Measurements from ENCODE around the gene CHST10.

CHST10 gene

GRCh38 chr2:100411841-100412292 lies 5.6 kb downstream of the CHST10 start:
- Histone ChIP-seq H3K4me1 (ENCODE audit: control insufficient read depth, insufficient read depth, low read length) (peaks cover 5% of the 10 kb centered on the region), H3K27ac (ENCODE audit: low read depth, low read length) (no peak overlapping the region), H3K9ac (ENCODE audit: low read length) (no peak overlapping the region), H3K36me3 (ENCODE audit: control insufficient read depth, insufficient read depth, low read length) (no peaks in the 10 kb centered on the region), H3K27me3 (ENCODE audit: control insufficient read depth, insufficient read depth, low read length) (peaks cover 2% of the 10 kb centered on the region), H3K4me3 (ENCODE audit: low read length) (no peak overlapping the region)

- H3K4me1 ChIP-seq (ENCODE audit: control insufficient read depth, insufficient read depth, low read length) = no peaks in the 10 kb centered on the region
- no peaks in the 10 kb centered on the region for H3K27me3 ChIP-seq (ENCODE audit: control insufficient read depth, insufficient read depth, low read length)
- no peak overlapping the region for H3K9ac ChIP-seq (ENCODE audit: low read length)
- peaks cover 5% of the 10 kb centered on the region for H3K36me3 ChIP-seq (ENCODE audit: control insufficient read depth, insufficient read depth, low read length)
- no peak overlapping the region for H3K4me3 ChIP-seq (ENCODE audit: low read length)
- H3K27ac ChIP-seq (ENCODE audit: low read depth, low read length) = no peak overlapping the region
These were observed 7.4 kb downstream of the CHST10 start for GRCh38 chr2:100409975-100410647.

- Histone ChIP-seq H3K27ac (ENCODE audit: low read depth, low read length) (no peak overlapping the region), H3K27me3 (ENCODE audit: control insufficient read depth, insufficient read depth, low read length) (no peaks in the 10 kb centered on the region), H3K4me1 (ENCODE audit: control insufficient read depth, insufficient read depth, low read length) (no peaks in the 10 kb centered on the region)
These were observed 8.0 kb downstream of the CHST10 start for GRCh38 chr2:100409461-100409860.

GRCh38 chr2:100408941-100409340 lies 8.5 kb downstream of the CHST10 start:
- no peaks in the 10 kb centered on the region for H3K27me3 ChIP-seq (ENCODE audit: control insufficient read depth, insufficient read depth, low read length)
- H3K9ac ChIP-seq (ENCODE audit: low read length) = no peak overlapping the region
- no peaks in the 10 kb centered on the region for H3K4me1 ChIP-seq (ENCODE audit: control insufficient read depth, insufficient read depth, low read length)
- peaks cover 5% of the 10 kb centered on the region for H3K36me3 ChIP-seq (ENCODE audit: control insufficient read depth, insufficient read depth, low read length)
- H3K4me3 ChIP-seq (ENCODE audit: low read length) = no peak overlapping the region
- no peak overlapping the region for H3K27ac ChIP-seq (ENCODE audit: low read depth, low read length)

More at GRCh38 chr2:100409461-100409860, 8.0 kb downstream of the CHST10 start:
- H3K36me3 ChIP-seq (ENCODE audit: control insufficient read depth, insufficient read depth, low read length) = peaks cover 5% of the 10 kb centered on the region
- H3K4me3 ChIP-seq (ENCODE audit: low read length) = no peak overlapping the region
- H3K9ac ChIP-seq (ENCODE audit: low read length) = no peak overlapping the region

- Histone ChIP-seq H3K36me3 (ENCODE audit: control insufficient read depth, insufficient read depth, low read length) (peaks cover 5% of the 10 kb centered on the region), H3K27me3 (ENCODE audit: control insufficient read depth, insufficient read depth, low read length) (no peaks in the 10 kb centered on the region), H3K27ac (ENCODE audit: low read depth, low read length) (no peak overlapping the region), H3K4me1 (ENCODE audit: control insufficient read depth, insufficient read depth, low read length) (no peaks in the 10 kb centered on the region), H3K4me3 (ENCODE audit: low read length) (no peak overlapping the region), H3K9ac (ENCODE audit: low read length) (no peak overlapping the region)
These were observed 9.4 kb downstream of the CHST10 start for GRCh38 chr2:100408104-100408503.

- H3K4me3 ChIP-seq (ENCODE audit: low read length) = no peak overlapping the region
- no peaks in the 10 kb centered on the region for H3K27me3 ChIP-seq (ENCODE audit: control insufficient read depth, insufficient read depth, low read length)
- no peaks in the 10 kb centered on the region for H3K4me1 ChIP-seq (ENCODE audit: control insufficient read depth, insufficient read depth, low read length)
- no peak overlapping the region for H3K27ac ChIP-seq (ENCODE audit: low read depth, low read length)
- peaks cover 5% of the 10 kb centered on the region for H3K36me3 ChIP-seq (ENCODE audit: control insufficient read depth, insufficient read depth, low read length)
- no peak overlapping the region for H3K9ac ChIP-seq (ENCODE audit: low read length)
These were observed 9.9 kb downstream of the CHST10 start for GRCh38 chr2:100407563-100407962.

- Histone ChIP-seq H3K4me3 (ENCODE audit: low read length) (no peak overlapping the region), H3K4me1 (ENCODE audit: control insufficient read depth, insufficient read depth, low read length) (no peaks in the 10 kb centered on the region), H3K27me3 (ENCODE audit: control insufficient read depth, insufficient read depth, low read length) (no peaks in the 10 kb centered on the region), H3K27ac (ENCODE audit: low read depth, low read length) (no peak overlapping the region), H3K36me3 (ENCODE audit: control insufficient read depth, insufficient read depth, low read length) (peaks cover 5% of the 10 kb centered on the region), H3K9ac (ENCODE audit: low read length) (no peak overlapping the region)
These were observed 10.4 kb downstream of the CHST10 start for GRCh38 chr2:100407073-100407472.

- no peak overlapping the region for H3K9ac ChIP-seq (ENCODE audit: low read length)
- H3K4me1 ChIP-seq (ENCODE audit: control insufficient read depth, insufficient read depth, low read length) = no peaks in the 10 kb centered on the region
- no peak overlapping the region for H3K27ac ChIP-seq (ENCODE audit: low read depth, low read length)
- H3K4me3 ChIP-seq (ENCODE audit: low read length) = no peak overlapping the region
- peaks cover 5% of the 10 kb centered on the region for H3K36me3 ChIP-seq (ENCODE audit: control insufficient read depth, insufficient read depth, low read length)
- H3K27me3 ChIP-seq (ENCODE audit: control insufficient read depth, insufficient read depth, low read length) = no peaks in the 10 kb centered on the region
These were observed 11.4 kb downstream of the CHST10 start for GRCh38 chr2:100406120-100406508.

- no peaks in the 10 kb centered on the region for H3K4me1 ChIP-seq (ENCODE audit: control insufficient read depth, insufficient read depth, low read length)
- no peaks in the 10 kb centered on the region for H3K27me3 ChIP-seq (ENCODE audit: control insufficient read depth, insufficient read depth, low read length)
- no peak overlapping the region for H3K4me3 ChIP-seq (ENCODE audit: low read length)
- H3K36me3 ChIP-seq (ENCODE audit: control insufficient read depth, insufficient read depth, low read length) = peaks cover 5% of the 10 kb centered on the region
- H3K9ac ChIP-seq (ENCODE audit: low read length) = no peak overlapping the region
- no peak overlapping the region for H3K27ac ChIP-seq (ENCODE audit: low read depth, low read length)
These were observed 11.9 kb downstream of the CHST10 start for GRCh38 chr2:100405403-100406119.

- Histone ChIP-seq H3K27ac (ENCODE audit: low read depth, low read length) (no peak overlapping the region), H3K4me3 (ENCODE audit: low read length) (no peak overlapping the region), H3K27me3 (ENCODE audit: control insufficient read depth, insufficient read depth, low read length) (no peaks in the 10 kb centered on the region), H3K4me1 (ENCODE audit: control insufficient read depth, insufficient read depth, low read length) (no peaks in the 10 kb centered on the region), H3K36me3 (ENCODE audit: control insufficient read depth, insufficient read depth, low read length) (peaks cover 5% of the 10 kb centered on the region), H3K9ac (ENCODE audit: low read length) (no peak overlapping the region)
These were observed 13.1 kb downstream of the CHST10 start for GRCh38 chr2:100404411-100404810.

- Histone ChIP-seq H3K4me3 (ENCODE audit: low read length) (no peak overlapping the region), H3K9ac (ENCODE audit: low read length) (no peak overlapping the region), H3K27me3 (ENCODE audit: control insufficient read depth, insufficient read depth, low read length) (no peaks in the 10 kb centered on the region), H3K4me1 (ENCODE audit: control insufficient read depth, insufficient read depth, low read length) (no peaks in the 10 kb centered on the region), H3K27ac (ENCODE audit: low read depth, low read length) (no peak overlapping the region), H3K36me3 (ENCODE audit: control insufficient read depth, insufficient read depth, low read length) (peaks cover 5% of the 10 kb centered on the region)
These were observed 13.7 kb downstream of the CHST10 start for GRCh38 chr2:100403722-100404121.

GRCh38 chr2:100401268-100401667 lies 16.2 kb downstream of the CHST10 start:
- no peak overlapping the region for H3K9ac ChIP-seq (ENCODE audit: low read length)
- no peaks in the 10 kb centered on the region for H3K27me3 ChIP-seq (ENCODE audit: control insufficient read depth, insufficient read depth, low read length)
- no peak overlapping the region for H3K27ac ChIP-seq (ENCODE audit: low read depth, low read length)
- no peak overlapping the region for H3K4me3 ChIP-seq (ENCODE audit: low read length)
- no peaks in the 10 kb centered on the region for H3K4me1 ChIP-seq (ENCODE audit: control insufficient read depth, insufficient read depth, low read length)
- peaks cover 5% of the 10 kb centered on the region for H3K36me3 ChIP-seq (ENCODE audit: control insufficient read depth, insufficient read depth, low read length)

GRCh38 chr2:100399714-100400113 lies 17.8 kb downstream of the CHST10 start:
- Histone ChIP-seq H3K27me3 (ENCODE audit: control insufficient read depth, insufficient read depth, low read length) (no peaks in the 10 kb centered on the region), H3K9ac (ENCODE audit: low read length) (no peak overlapping the region), H3K27ac (ENCODE audit: low read depth, low read length) (no peak overlapping the region), H3K36me3 (ENCODE audit: control insufficient read depth, insufficient read depth, low read length) (no peaks in the 10 kb centered on the region), H3K4me3 (ENCODE audit: low read length) (no peak overlapping the region), H3K4me1 (ENCODE audit: control insufficient read depth, insufficient read depth, low read length) (no peaks in the 10 kb centered on the region)
